ENCODE measurements around the gene TNFRSF25.

- TF ChIP-seq EZH2 (IDR thresholded peaks at IDR 0.05) (no peak), POLR2AphosphoS5 (IDR thresholded peaks at IDR 0.05; ENCODE audit: borderline replicate concordance, low read depth, low read length) (no peak), FOXP2 (optimal IDR thresholded peaks at IDR 0.05; ENCODE audit: control extremely low read depth, extremely low read length, insufficient read depth) (no peak)
These were observed 46.9 kb upstream of the TNFRSF25 start for GRCh38 chr1:6512908-6513280.
